Osteoblast (primary cell): ENCODE measurements around the gene CACNA1S. TPM values are rescaled to one million over a fixed set of nuclear protein-coding genes. Genes with fewer than 3 reads are reported as not detected.

ENCODE experiments used
- DNase-seq: peaks from one replicate; pipeline ENCODE4 v3.0.0; 2011; ENCODE audit warnings: low spot score, mixed read lengths; ENCODE audit not compliant: insufficient read length; ENCODE audit errors: missing footprints
- H2AFZ ChIP-seq: 2 replicates; pipeline ENCODE4 v1.6.0; 2011; ENCODE audit warnings: mild to moderate bottlenecking, low read length
- H3K27ac ChIP-seq: 2 replicates; pipeline ENCODE4 v1.5.1; 2011; ENCODE audit warnings: mild to moderate bottlenecking, low read depth, low read length, moderate library complexity
- H3K27me3 ChIP-seq: 2 replicates; pipeline ENCODE4 v1.6.0; 2012; ENCODE audit warnings: mild to moderate bottlenecking, control low read depth, inconsistent platforms, low read length, moderate library complexity; ENCODE audit not compliant: insufficient read depth
- H3K36me3 ChIP-seq: 2 replicates; pipeline ENCODE4 v1.5.1; 2011; ENCODE audit warnings: mild to moderate bottlenecking, low read length, control low read depth, moderate library complexity; ENCODE audit not compliant: insufficient read depth
- H3K4me1 ChIP-seq: 2 replicates; pipeline ENCODE4 v1.5.1; 2011; ENCODE audit warnings: mild to moderate bottlenecking, low read length, control low read depth, moderate library complexity; ENCODE audit not compliant: insufficient read depth
- H3K4me2 ChIP-seq: 2 replicates; pipeline ENCODE4 v1.6.0; 2011; ENCODE audit warnings: mild to moderate bottlenecking, low read length; ENCODE audit not compliant: insufficient read depth
- H3K4me3 ChIP-seq: fragments of 200-600 bp; sonication (generic); 3 replicates; pipeline ENCODE4 v1.5.1; 2012; ENCODE audit warnings: mild to moderate bottlenecking, low read length, inconsistent platforms; ENCODE audit not compliant: insufficient read depth
- H3K79me2 ChIP-seq: 2 replicates; pipeline ENCODE4 v1.6.0; 2012; ENCODE audit warnings: mild to moderate bottlenecking, low read length, control low read depth, inconsistent platforms; ENCODE audit not compliant: insufficient read depth
- H3K9me3 ChIP-seq: 2 replicates; pipeline ENCODE4 v1.5.1; 2011; ENCODE audit warnings: low read depth, low read length, control low read depth
- H4K20me1 ChIP-seq: 2 replicates; pipeline ENCODE4 v1.6.0; 2012; ENCODE audit warnings: mild to moderate bottlenecking, low read length, control low read depth; ENCODE audit not compliant: insufficient read depth
- total RNA-seq: library from RNA; depleted of rRNA; stranded (reverse); fragments of >200 nt; gene quantifications from 2 replicates; pipeline ENCODE4 v1.2.3, GENCODE V29; 2012
- TF ChIP-seq, protein P1 (sequence below): IDR thresholded peaks from 2 replicates; pipeline ENCODE4 v1.5.1; 2011; ENCODE audit warnings: mild to moderate bottlenecking, low read depth, low read length, moderate library complexity; ENCODE audit errors: extremely low read depth

Gene CACNA1S
- total RNA-seq, 1 donor = not detected

DNA sequence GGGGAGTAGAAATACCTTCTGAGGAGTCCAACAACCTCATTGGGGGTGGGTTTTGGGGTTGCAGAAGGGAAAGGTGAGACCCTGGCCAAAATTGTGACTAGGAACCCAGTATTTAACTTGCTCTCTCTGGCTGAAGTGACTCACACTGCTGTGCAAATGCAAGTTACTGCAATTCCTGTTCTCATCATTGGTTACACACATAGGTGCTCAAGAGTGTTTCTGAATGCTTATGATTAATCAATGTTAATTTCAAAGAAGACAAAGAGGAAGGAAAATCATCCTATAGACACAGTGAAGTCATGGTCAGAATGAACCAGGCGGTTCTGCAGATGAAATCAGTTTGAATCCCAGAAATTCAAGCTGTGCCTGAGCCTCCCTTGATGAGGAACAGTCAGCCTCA is 11.6 kb upstream of the CACNA1S start:
- DNase-seq = no peak
- no peaks in the 10 kb centered on the region for H3K9me3 ChIP-seq
- H3K4me2 ChIP-seq = no peak overlapping the region
- no peak overlapping the region for H3K4me3 ChIP-seq
- TF ChIP-seq, protein P1, sequence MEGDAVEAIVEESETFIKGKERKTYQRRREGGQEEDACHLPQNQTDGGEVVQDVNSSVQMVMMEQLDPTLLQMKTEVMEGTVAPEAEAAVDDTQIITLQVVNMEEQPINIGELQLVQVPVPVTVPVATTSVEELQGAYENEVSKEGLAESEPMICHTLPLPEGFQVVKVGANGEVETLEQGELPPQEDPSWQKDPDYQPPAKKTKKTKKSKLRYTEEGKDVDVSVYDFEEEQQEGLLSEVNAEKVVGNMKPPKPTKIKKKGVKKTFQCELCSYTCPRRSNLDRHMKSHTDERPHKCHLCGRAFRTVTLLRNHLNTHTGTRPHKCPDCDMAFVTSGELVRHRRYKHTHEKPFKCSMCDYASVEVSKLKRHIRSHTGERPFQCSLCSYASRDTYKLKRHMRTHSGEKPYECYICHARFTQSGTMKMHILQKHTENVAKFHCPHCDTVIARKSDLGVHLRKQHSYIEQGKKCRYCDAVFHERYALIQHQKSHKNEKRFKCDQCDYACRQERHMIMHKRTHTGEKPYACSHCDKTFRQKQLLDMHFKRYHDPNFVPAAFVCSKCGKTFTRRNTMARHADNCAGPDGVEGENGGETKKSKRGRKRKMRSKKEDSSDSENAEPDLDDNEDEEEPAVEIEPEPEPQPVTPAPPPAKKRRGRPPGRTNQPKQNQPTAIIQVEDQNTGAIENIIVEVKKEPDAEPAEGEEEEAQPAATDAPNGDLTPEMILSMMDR = no peak
- peaks cover 9% of the 10 kb centered on the region for H3K4me1 ChIP-seq
- H3K27ac ChIP-seq = no peak overlapping the region
- H3K27me3 ChIP-seq = peaks cover 63% of the 10 kb centered on the region
- H3K79me2 ChIP-seq = no peaks in the 10 kb centered on the region
- H2AFZ ChIP-seq = no peak overlapping the region
- no peaks in the 10 kb centered on the region for H3K36me3 ChIP-seq
- no peaks in the 10 kb centered on the region for H4K20me1 ChIP-seq

DNA sequence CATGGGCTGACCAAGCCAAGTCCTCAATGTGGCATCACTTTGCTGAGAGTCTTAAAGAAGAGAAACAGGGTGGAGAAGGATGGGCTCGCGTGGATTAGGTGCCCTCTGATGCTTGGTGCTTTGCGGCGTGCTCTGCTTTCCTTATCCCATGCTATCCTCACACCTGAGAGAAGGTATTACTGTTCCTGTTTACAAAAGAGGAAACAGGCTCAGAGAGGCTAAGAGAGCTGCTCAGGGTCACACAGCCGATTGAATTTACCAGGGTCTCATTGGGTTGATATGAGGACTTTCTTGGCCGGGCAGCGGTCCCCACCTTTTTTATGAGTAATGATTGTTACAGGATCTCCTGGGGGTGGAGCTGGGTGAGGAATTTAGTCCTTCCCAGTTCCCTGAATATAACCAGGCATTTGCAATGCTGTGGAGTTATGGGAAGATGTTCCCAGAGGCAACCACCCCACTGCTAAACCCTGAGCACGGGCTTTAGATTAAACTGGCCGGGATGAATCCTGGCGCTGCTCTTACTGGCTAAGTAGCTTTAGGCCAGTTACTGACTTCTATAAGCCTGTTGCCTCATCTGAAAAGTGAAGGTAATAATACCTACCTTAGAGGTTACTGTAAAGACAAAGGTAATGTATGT is 10.2 kb upstream of the CACNA1S start:
- TF ChIP-seq, protein P1 = no peak
- Histone ChIP-seq H3K27me3 (peaks cover 69% of the 10 kb centered on the region), H4K20me1 (no peaks in the 10 kb centered on the region), H3K27ac (no peak overlapping the region), H3K4me1 (peaks cover 5% of the 10 kb centered on the region), H3K9me3 (no peaks in the 10 kb centered on the region), H3K79me2 (no peaks in the 10 kb centered on the region), H2AFZ (no peak overlapping the region), H3K4me3 (no peak overlapping the region), H3K4me2 (no peak overlapping the region), H3K36me3 (no peaks in the 10 kb centered on the region)
- no peak for DNase-seq

DNA sequence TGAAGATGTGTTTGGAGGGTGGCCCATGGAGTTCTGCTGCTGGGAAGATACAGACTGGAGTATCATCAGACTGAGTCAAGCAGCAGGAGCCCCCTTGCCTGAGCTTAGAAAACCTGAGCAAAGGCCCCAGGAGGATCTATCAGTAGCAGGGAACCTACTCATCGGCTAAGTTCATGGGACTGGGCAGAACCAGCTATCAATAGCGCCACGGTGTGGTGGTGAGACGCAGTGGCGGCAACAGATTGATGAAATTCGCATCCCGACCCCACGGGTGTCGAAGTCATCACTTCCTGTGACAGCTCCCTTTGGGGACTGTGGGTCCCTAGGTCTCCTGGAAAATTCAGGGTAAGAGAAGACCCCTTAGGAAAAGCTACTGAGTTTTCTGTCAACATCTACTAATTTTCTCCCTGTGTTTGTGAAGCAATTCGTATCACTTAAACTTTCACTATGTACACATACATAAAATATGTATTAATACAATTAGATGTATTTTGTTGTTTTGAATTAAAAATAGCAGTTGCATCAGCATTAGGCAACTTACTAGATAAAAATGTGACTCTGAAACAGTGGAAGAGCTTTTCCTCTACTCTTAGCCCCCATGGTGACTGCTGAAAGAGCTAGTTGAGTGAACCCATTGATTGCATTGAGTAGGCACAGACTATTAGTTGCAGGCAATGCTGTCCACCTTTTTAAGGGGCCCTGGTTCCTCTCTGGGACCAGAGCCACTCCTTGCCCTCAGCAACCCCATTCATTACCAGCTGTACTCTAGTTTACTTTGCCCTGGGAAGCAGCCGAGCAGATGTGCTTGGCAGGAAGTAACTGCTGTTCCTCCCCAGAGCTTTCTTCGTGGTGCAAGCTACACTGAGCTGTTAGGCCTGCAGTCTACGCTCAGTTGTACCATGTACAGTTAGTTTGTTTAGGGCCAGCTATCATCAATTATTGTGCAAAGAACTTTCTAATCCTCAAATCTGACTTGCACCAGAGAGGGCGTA is 7.3 kb upstream of the CACNA1S start:
- TF ChIP-seq, protein P1 = peak; percentile 80
- Histone ChIP-seq H4K20me1 (peaks cover 3% of the 10 kb centered on the region), H2AFZ (no peak overlapping the region), H3K9me3 (no peaks in the 10 kb centered on the region), H3K4me2 (peak overlapping the region; percentile 34), H3K36me3 (no peaks in the 10 kb centered on the region), H3K4me3 (no peak overlapping the region), H3K27me3 (peaks cover 52% of the 10 kb centered on the region), H3K27ac (no peak overlapping the region), H3K79me2 (no peaks in the 10 kb centered on the region), H3K4me1 (no peaks in the 10 kb centered on the region)
- peak; percentile 96 for DNase-seq

DNA sequence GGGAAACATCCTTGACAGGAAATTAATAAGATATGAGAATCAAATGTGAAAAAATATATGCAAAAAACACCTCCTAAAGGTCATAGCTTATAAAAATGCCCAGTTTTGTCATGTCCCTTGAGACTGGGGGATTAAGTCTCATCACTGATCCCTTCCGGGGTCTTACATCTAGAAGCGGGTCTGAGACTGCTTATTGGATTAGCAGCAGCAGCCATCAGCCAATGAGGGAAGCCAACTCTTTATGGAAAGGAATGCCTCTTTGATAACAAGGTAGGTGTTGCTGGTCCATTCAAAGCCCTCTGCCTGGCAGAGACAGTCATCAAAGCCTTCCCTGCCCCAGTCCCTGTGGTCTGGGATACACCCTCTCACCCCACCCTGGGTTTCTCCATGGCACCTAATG is 3.9 kb upstream of the CACNA1S start:
- Histone ChIP-seq H3K4me3 (no peak overlapping the region), H3K27me3 (peaks cover 21% of the 10 kb centered on the region), H4K20me1 (peaks cover 3% of the 10 kb centered on the region), H3K79me2 (no peaks in the 10 kb centered on the region), H3K4me1 (peaks cover 3% of the 10 kb centered on the region), H2AFZ (no peak overlapping the region), H3K27ac (no peak overlapping the region), H3K36me3 (no peaks in the 10 kb centered on the region), H3K4me2 (no peak overlapping the region), H3K9me3 (no peaks in the 10 kb centered on the region)
- TF ChIP-seq, protein P1 = no peak
- no peak for DNase-seq
